Left lung (tissue), 10 donors: ENCODE results near the gene BSPRY. TPM values are rescaled to one million over a fixed set of nuclear protein-coding genes. Genes with fewer than 3 reads are reported as not detected.

Experiments
- ATAC-seq: fragments of 200-7000 bp; cut with Tn5 transposase; one replicate; pipeline ENCODE4 v1.9.1; 2020; ENCODE audit warnings: moderate library complexity
- DNase-seq, 4 donors: peaks; one replicate each; pipeline ENCODE4 v3.0.0-alpha.2; 2013 to 2020
- H3K27ac ChIP-seq, 2 donors: fragments of 200-600 bp; sonication (generic) in 1 of 2; one replicate each; pipeline versions ENCODE4 v1.5.0 to v1.8.0; 2020 to 2021
- H3K27me3 ChIP-seq, 2 donors: fragments of 200-600 bp; sonication (generic) in 1 of 2; one replicate each; pipeline versions ENCODE4 v1.5.0 to v1.8.0; 2020 to 2021
- H3K36me3 ChIP-seq, 2 donors: fragments of 200-600 bp; sonication (generic) in 1 of 2; one replicate each; pipeline versions ENCODE4 v1.5.0 to v1.8.0; 2020 to 2021
- H3K4me1 ChIP-seq, 2 donors: fragments of 200-600 bp; one replicate each; pipeline ENCODE4 v1.8.0; 2021
- H3K4me3 ChIP-seq, 2 donors: fragments of 200-600 bp; sonication (generic) in 1 of 2; one replicate each; pipeline versions ENCODE4 v1.5.0 to v1.8.0; 2020 to 2021; ENCODE audit warnings: mild to moderate bottlenecking in 1 of 2
- H3K9me3 ChIP-seq, 2 donors: fragments of 200-600 bp; sonication (generic) in 1 of 2; one replicate each; pipeline versions ENCODE4 v1.5.0 to v1.8.0; 2020 to 2021
- intact Hi-C, 2 donors: fragments of 100-400 bp; cut with DNase I; formaldehyde crosslinking; loops; one replicate each; pipeline versions ENCODE4 v1.11.2 to v1.14.2; 2022
- polyA plus RNA-seq, 6 donors: library from polyadenylated mRNA; unstranded; fragments of 120-200 nt; gene quantifications; one replicate each; pipeline ENCODE4 v1.2.1, GENCODE V29; 2013; ENCODE audit not compliant: insufficient read length in 6 of 6
- total RNA-seq, 2 donors: library from RNA; stranded (reverse); fragmentation: NEBNext Ultra II Directional; extraction: Animal tissue kit (Norgen Biotek cat#: 25700); gene quantifications; one replicate each; pipeline ENCODE4 v1.2.1, GENCODE V29; 2021
- TF ChIP-seq, protein P1 (sequence below), 2 donors: fragments of 200-600 bp; sonication (generic) in 1 of 2; IDR thresholded peaks; one replicate each; pipeline versions ENCODE4 v1.5.0 to v1.8.0; 2021; ENCODE audit warnings: antibody characterized with exemption in 2 of 2
- donor health status: DM: no; HTN: yes; CAD: no.
- donor health status: DM: no; HTN: no; CAD: no.

The BSPRY gene
- total and polyA plus RNA-seq, 8 donors, result 7.5 to 17.9 (median 8.4) TPM

GRCh38 chr9:113337714-113338113, 11.6 kb upstream of the BSPRY start:
- no peak for DNase-seq
- intact Hi-C loops, result no loop called here
- H3K4me3 ChIP-seq, result no peak overlapping the region
- no peak overlapping the region for H3K27ac ChIP-seq
- H3K9me3 ChIP-seq, result no peaks in the 10 kb centered on the region
- TF ChIP-seq, protein P1, sequence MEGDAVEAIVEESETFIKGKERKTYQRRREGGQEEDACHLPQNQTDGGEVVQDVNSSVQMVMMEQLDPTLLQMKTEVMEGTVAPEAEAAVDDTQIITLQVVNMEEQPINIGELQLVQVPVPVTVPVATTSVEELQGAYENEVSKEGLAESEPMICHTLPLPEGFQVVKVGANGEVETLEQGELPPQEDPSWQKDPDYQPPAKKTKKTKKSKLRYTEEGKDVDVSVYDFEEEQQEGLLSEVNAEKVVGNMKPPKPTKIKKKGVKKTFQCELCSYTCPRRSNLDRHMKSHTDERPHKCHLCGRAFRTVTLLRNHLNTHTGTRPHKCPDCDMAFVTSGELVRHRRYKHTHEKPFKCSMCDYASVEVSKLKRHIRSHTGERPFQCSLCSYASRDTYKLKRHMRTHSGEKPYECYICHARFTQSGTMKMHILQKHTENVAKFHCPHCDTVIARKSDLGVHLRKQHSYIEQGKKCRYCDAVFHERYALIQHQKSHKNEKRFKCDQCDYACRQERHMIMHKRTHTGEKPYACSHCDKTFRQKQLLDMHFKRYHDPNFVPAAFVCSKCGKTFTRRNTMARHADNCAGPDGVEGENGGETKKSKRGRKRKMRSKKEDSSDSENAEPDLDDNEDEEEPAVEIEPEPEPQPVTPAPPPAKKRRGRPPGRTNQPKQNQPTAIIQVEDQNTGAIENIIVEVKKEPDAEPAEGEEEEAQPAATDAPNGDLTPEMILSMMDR (IDR thresholded peaks at IDR 0.05), result no peak
- no peak for ATAC-seq
- no peaks in the 10 kb centered on the region for H3K27me3 ChIP-seq
- H3K36me3 ChIP-seq, result no peaks in the 10 kb centered on the region
- H3K4me1 ChIP-seq, result peaks cover 4 to 18% of the 10 kb centered on the region in 2 donors

DNA sequence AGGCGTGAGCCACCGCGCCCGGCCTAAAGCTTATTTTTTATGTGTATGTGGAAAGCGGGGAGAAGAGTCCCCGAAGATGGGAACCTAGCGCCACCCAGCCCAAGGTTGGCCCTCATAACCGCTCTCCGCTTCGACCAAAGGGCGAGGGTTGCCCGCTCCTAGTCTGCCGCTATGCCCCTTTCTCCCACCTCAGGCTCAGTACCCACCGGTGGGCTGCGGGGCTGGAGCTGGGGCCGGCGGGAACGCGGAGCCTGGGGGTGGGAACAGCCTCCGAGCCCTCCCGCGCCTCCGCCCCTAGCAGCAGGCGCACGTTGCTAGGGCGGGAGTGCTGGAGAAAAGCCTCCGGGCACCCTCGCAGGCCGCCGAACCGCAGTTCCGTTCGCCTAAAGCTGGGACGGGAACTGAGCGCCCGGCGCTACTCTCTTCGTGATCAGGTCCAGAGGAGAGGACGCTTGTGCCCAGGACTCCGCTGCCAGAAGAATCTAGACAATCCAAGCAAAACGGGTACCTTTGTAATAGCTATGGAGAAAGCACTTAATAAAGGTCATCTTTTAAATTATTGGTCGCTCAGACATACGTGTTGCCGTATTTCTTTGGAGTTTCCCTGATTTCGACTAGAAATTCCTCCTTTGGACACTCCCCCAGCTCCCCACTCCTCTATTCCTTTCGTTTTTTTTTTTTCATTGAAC, 9.2 kb upstream of the BSPRY start, which contains the start of gene WDR31:
Gene WDR31 (minus strand): TSS at position 265 of the 689 bp plus-strand sequence. CDS start 8,253 bp downstream, outside the sequence.
- TF ChIP-seq, protein P1 (IDR thresholded peaks at IDR 0.05), result no peak
- no peaks in the 10 kb centered on the region for H3K36me3 ChIP-seq
- peak; percentile 89 to 96 (median 92) for DNase-seq
- intact Hi-C loops, result no loop called here
- peak; percentile 96 for ATAC-seq
- H3K27me3 ChIP-seq, result no peaks in the 10 kb centered on the region
- H3K4me1 ChIP-seq, result peaks cover 9 to 18% of the 10 kb centered on the region in 2 donors
- no peaks in the 10 kb centered on the region for H3K9me3 ChIP-seq
- peak within 1 kb of the TSS; percentile 78 to 80 for H3K4me3 ChIP-seq
- H3K27ac ChIP-seq, result peak within 1 kb of the TSS; percentile 69 to 71

- Histone ChIP-seq H3K36me3 (no peaks in the 10 kb centered on the region), H3K4me1 (peaks cover 9 to 18% of the 10 kb centered on the region in 2 donors), H3K4me3 (no peak overlapping the region), H3K27ac (no peak overlapping the region), H3K27me3 (no peaks in the 10 kb centered on the region), H3K9me3 (no peaks in the 10 kb centered on the region)
- ATAC-seq, result no peak
- intact Hi-C loops, result no loop called here
- TF ChIP-seq, protein P1 (IDR thresholded peaks at IDR 0.05), result no peak
- DNase-seq, result no peak
Observed at GRCh38 chr9:113341712-113342410, 7.5 kb upstream of the BSPRY start.

DNA sequence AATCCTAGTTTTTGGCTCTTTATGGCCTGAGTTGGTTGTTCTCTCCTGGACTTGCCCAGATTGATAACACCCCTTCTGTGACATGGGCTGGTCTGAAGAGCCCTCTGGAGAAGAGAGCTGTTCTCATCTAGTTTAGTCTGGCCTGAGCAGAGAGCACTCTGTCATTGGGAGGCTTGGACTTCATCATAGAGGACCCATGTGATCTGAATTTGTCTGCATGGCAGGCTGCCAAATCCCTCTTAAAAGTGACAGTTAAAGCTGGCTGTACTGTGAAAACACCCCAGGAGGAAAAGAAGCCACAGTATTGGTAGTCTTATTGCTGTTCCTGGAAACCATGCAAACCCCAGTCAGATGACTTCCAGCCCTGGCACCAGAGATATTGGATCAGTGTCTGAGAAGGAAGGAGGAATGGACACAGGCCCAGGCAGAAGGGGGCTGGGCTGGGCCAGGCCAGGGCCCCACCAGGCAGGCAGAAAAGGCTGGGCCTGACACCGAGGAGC, 5.6 kb upstream of the BSPRY start:
- ATAC-seq (peak; percentile 76), DNase-seq (peak in 3 of 4 donors; percentile 78 to 94 (median 89))
- no peaks in the 10 kb centered on the region for H3K9me3 ChIP-seq
- peak overlapping the region; percentile 40 to 89 for H3K27ac ChIP-seq
- H3K36me3 ChIP-seq, result no peaks in the 10 kb centered on the region
- no peak overlapping the region for H3K4me3 ChIP-seq
- intact Hi-C loops, result no loop called here
- H3K4me1 ChIP-seq, result peaks cover 9 to 18% of the 10 kb centered on the region in 2 donors
- peaks cover 0 to 2% of the 10 kb centered on the region in 2 donors for H3K27me3 ChIP-seq
- TF ChIP-seq, protein P1 (IDR thresholded peaks at IDR 0.05), result no peak

GRCh38 chr9:113345190-113345589, 4.2 kb upstream of the BSPRY start:
- no peak for ATAC-seq
- H3K27me3 ChIP-seq, result peaks cover 6 to 16% of the 10 kb centered on the region in 2 donors
- TF ChIP-seq, protein P1 (IDR thresholded peaks at IDR 0.05), result no peak

More at GRCh38 chr9:113345190-113345589, 4.2 kb upstream of the BSPRY start:
- Histone ChIP-seq H3K36me3 (no peaks in the 10 kb centered on the region), H3K9me3 (no peaks in the 10 kb centered on the region), H3K4me1 (peaks cover 8 to 21% of the 10 kb centered on the region in 2 donors), H3K27ac (no peak overlapping the region), H3K4me3 (no peak overlapping the region)
- no peak for DNase-seq
- intact Hi-C loops, result no loop called here
